Endothelial cell (in vitro differentiated cells): ENCODE results near the gene MRPL38. TPM values are rescaled to one million over a fixed set of nuclear protein-coding genes. Genes with fewer than 3 reads are reported as not detected.
A peak's percentile ranks its signal among the peaks of the same experiment; 100 is the strongest.

ENCODE experiments used
- DNase-seq: peaks from one replicate; pipeline ENCODE4 v3.0.0; 2021; ENCODE audit warnings: low spot score
- H3K27ac Mint-ChIP-seq: one replicate; pipeline ENCODE4 v1.8.0; 2021; ENCODE audit warnings: mixed read lengths, inconsistent platforms; ENCODE audit not compliant: unreplicated experiment
- H3K27me3 Mint-ChIP-seq: one replicate; pipeline ENCODE4 v1.8.0; 2021; ENCODE audit warnings: mild to moderate bottlenecking, moderate library complexity, mixed read lengths, inconsistent platforms; ENCODE audit not compliant: unreplicated experiment
- H3K36me3 Mint-ChIP-seq: one replicate; pipeline ENCODE4 v1.8.0; 2021; ENCODE audit warnings: mild to moderate bottlenecking, low read depth, mixed read lengths, inconsistent platforms; ENCODE audit not compliant: unreplicated experiment
- H3K4me1 Mint-ChIP-seq: one replicate; pipeline ENCODE4 v1.8.0; 2021; ENCODE audit warnings: mild to moderate bottlenecking, mixed read lengths, inconsistent platforms; ENCODE audit not compliant: unreplicated experiment
- H3K4me3 Mint-ChIP-seq: one replicate; pipeline ENCODE4 v1.8.0; 2021; ENCODE audit warnings: mild to moderate bottlenecking, mixed read lengths, inconsistent platforms; ENCODE audit not compliant: unreplicated experiment
- H3K9me3 Mint-ChIP-seq: one replicate; pipeline ENCODE4 v1.8.0; 2021; ENCODE audit warnings: mixed read lengths, inconsistent platforms; ENCODE audit not compliant: unreplicated experiment
- CTCF ChIP-seq: fragments of 200-600 bp; sonication (generic); IDR thresholded peaks from one replicate; pipeline ENCODE4 v1.5.0; 2021; ENCODE audit warnings: antibody characterized with exemption; ENCODE audit not compliant: unreplicated experiment
- long read RNA-seq: library from polyadenylated mRNA; unstranded; transcript quantifications from one replicate; pipeline ENCODE4 v2.0.0, GENCODE V29; 2020; ENCODE audit not compliant: unreplicated experiment
- total RNA-seq: library from RNA; stranded (reverse); fragmentation: NEBNext Ultra II Directional; extraction: Animal tissue kit (Norgen Biotek cat#: 25700); gene quantifications from one replicate; pipeline ENCODE4 v1.2.1, GENCODE V29; 2021; ENCODE audit not compliant: unreplicated experiment

MRPL38 gene
- total RNA-seq, result 78.2 TPM
- long read RNA-seq, transcript MRPL38-201 (9 exons, 1,888 nt), result major isoform, 79 of 86 reads
- long read RNA-seq, partial matches to known transcripts, result 2 of 86 reads
- long read RNA-seq, other reads (novel, unspliced or antisense), result 5 of 86 reads

- Mint-ChIP-seq H3K27ac (peak within 1 kb of the TSS; percentile 89), H3K4me3 (peak within 1 kb of the TSS; percentile 98), H3K4me1 (peaks cover 3% of the 10 kb centered on the region), H3K36me3 (no peaks in the 10 kb centered on the region), H3K27me3 (no peaks in the 10 kb centered on the region), H3K9me3 (no peaks in the 10 kb centered on the region)
- peak; percentile 98 for DNase-seq
- TF ChIP-seq CTCF, result peak; percentile 100
These were observed at the start of gene MRPL38 for GRCh38 chr17:75904749-75905521. Gene MRPL38 (minus strand): TSS chr17:75904884. CDS start chr17:75904875, 9 bp downstream.

- Mint-ChIP-seq H3K4me1 (no peaks in the 10 kb centered on the region), H3K36me3 (peaks cover 25% of the 10 kb centered on the region), H3K27me3 (no peaks in the 10 kb centered on the region), H3K4me3 (peak overlapping the region; percentile 43), H3K9me3 (no peaks in the 10 kb centered on the region), H3K27ac (no peak overlapping the region)
- DNase-seq, result no peak
- no peak for TF ChIP-seq CTCF
These were observed 46.3 kb upstream of the MRPL38 start for GRCh38 chr17:75950855-75951554.

- Mint-ChIP-seq H3K4me3 (no peak overlapping the region), H3K4me1 (no peaks in the 10 kb centered on the region), H3K27ac (no peak overlapping the region), H3K9me3 (no peaks in the 10 kb centered on the region), H3K27me3 (no peaks in the 10 kb centered on the region), H3K36me3 (peaks cover 25% of the 10 kb centered on the region)
- DNase-seq, result no peak
- TF ChIP-seq CTCF, result no peak
These were observed 45.7 kb upstream of the MRPL38 start for GRCh38 chr17:75950421-75950820.

GRCh38 chr17:75945211-75945610 is 40.5 kb upstream of the MRPL38 start:
- Mint-ChIP-seq H3K27ac (no peak overlapping the region), H3K36me3 (peaks cover 19% of the 10 kb centered on the region), H3K4me1 (peaks cover 6% of the 10 kb centered on the region), H3K4me3 (no peak overlapping the region), H3K9me3 (no peaks in the 10 kb centered on the region), H3K27me3 (peaks cover 5% of the 10 kb centered on the region)
- DNase-seq, result no peak
- no peak for TF ChIP-seq CTCF
